HEK293T (cell line): ENCODE data around the gene CEMIP2.

Experiments used
- CTCF ChIA-PET: fragments of 350-600 bp; formaldehyde crosslinking; extraction: SDS; loops from one replicate; lab custom pipeline; 2021; ENCODE audit warnings: antibody characterized with exemption, inconsistent platforms; lab: Yijun Ruan, JAX
- POLR2A ChIA-PET: fragments of 350-600 bp; formaldehyde crosslinking; extraction: SDS; loops from one replicate; lab custom pipeline; 2020; ENCODE audit warnings: antibody characterized with exemption, inconsistent platforms; lab: Yijun Ruan, JAX
- DNase-seq: peaks from one replicate; pipeline ENCODE4 v3.0.0; 2012; ENCODE audit warnings: mixed read lengths; ENCODE audit errors: extremely low spot score
- ARNT ChIP-seq: fragments of 450-650 bp; IDR thresholded peaks from 2 replicates; pipeline ENCODE4 v1.6.1; 2017; ENCODE audit warnings: mild to moderate bottlenecking
- BHLHE40 ChIP-seq: fragments of 450-650 bp; IDR thresholded peaks from 2 replicates; pipeline ENCODE4 v1.6.1; 2016; ENCODE audit warnings: mild to moderate bottlenecking, moderate library complexity, borderline replicate concordance
- CTBP1 ChIP-seq: fragments of 450-650 bp; IDR thresholded peaks from 2 replicates; pipeline ENCODE4 v1.6.1; 2016; ENCODE audit warnings: borderline replicate concordance
- ELF4 ChIP-seq: fragments of 450-650 bp; IDR thresholded peaks from 2 replicates; pipeline ENCODE4 v1.6.1; 2017; ENCODE audit warnings: antibody characterized with exemption
- FOXA1 ChIP-seq: fragments of 450-650 bp; IDR thresholded peaks from 2 replicates; pipeline ENCODE4 v1.6.1; 2016; ENCODE audit warnings: mild to moderate bottlenecking
- FOXK2 ChIP-seq: fragments of 450-650 bp; IDR thresholded peaks from 2 replicates; pipeline ENCODE4 v1.6.1; 2016; ENCODE audit warnings: mild to moderate bottlenecking
- FOXM1 ChIP-seq: fragments of 450-650 bp; IDR thresholded peaks from 2 replicates; pipeline ENCODE4 v1.6.1; 2017; ENCODE audit warnings: mild to moderate bottlenecking, borderline replicate concordance
- HDGF ChIP-seq: fragments of 450-650 bp; IDR thresholded peaks from 2 replicates; pipeline ENCODE4 v1.6.1; 2017; ENCODE audit warnings: antibody characterized with exemption, borderline replicate concordance
- L3MBTL2 ChIP-seq: fragments of 450-650 bp; conservative IDR thresholded peaks from 2 replicates; pipeline ENCODE4 v1.6.1; 2016; ENCODE audit warnings: mild to moderate bottlenecking
- LEF1 ChIP-seq: fragments of 450-650 bp; IDR thresholded peaks from 2 replicates; pipeline ENCODE4 v1.6.1; 2017; ENCODE audit warnings: mild to moderate bottlenecking, borderline replicate concordance
- NFRKB ChIP-seq: fragments of 450-650 bp; IDR thresholded peaks from 2 replicates; pipeline ENCODE4 v1.6.1; 2016; ENCODE audit warnings: mild to moderate bottlenecking, moderate library complexity
- SP1 ChIP-seq: fragments of 450-650 bp; IDR thresholded peaks from 2 replicates; pipeline ENCODE4 v1.6.1; 2017
- SUZ12 ChIP-seq: fragments of 450-650 bp; IDR thresholded peaks from 2 replicates; pipeline ENCODE4 v1.6.1; 2016; ENCODE audit warnings: mild to moderate bottlenecking
- TARDBP ChIP-seq: fragments of 450-650 bp; IDR thresholded peaks from 2 replicates; pipeline ENCODE4 v1.6.1; 2016
- ZNF384 ChIP-seq: fragments of 450-650 bp; IDR thresholded peaks from 2 replicates; pipeline ENCODE4 v1.6.1; 2016
- TF ChIP-seq, protein P1 (sequence below): fragments of 450-650 bp; IDR thresholded peaks from 2 replicates; pipeline ENCODE4 v1.6.1; 2016

Gene CEMIP2

DNA sequence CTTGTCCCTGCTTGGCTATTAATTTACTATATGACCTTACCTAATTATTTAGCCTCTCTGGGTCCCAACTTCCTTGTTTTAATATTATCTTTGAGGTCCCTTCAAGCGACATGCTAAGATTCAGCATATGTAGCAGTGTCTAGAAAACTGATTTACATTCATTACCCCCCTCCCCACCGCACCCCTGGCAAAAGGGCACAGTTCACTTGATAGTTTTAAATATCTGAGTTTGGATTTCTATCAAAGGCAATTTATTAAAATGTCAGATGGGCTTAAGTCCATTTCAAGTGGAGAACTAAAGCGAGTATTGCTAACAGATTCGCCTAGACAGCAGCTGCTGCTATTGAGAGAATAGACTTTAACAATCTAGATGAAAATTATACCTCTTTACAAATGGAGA, 3.9 kb downstream of the CEMIP2 start:
- DNase-seq, result no peak
- ChIA-PET CTCF (interaction anchor here (0.6 kb wide), 1 partner anchor 213 kb away, joined by 3 read pairs; no protein-coding TSS in a partner anchor), POLR2A (no interaction called here)

DNA sequence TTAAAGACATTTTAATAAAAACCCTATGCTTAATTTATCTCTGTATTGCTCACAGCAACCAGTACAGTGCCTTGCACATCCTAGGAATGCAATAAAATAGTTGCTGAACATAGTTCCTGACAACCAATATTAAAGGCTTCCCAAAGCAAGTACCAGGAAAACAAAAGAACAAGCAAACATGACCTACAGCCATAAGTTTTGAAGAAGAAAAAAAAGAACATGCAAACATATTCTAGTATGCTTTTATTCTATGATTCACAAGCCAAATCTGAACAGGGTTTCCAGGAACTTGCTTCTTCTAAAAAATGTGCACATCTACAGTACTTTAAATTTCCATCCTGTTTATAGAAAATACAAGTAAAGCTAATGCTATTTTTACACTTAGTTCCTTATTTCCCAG, 4.5 kb downstream of the CEMIP2 start:
- POLR2A ChIA-PET, result no interaction called here

More for the DNA sequence above, 3.9 kb downstream of the CEMIP2 start:
- TF ChIP-seq BHLHE40, result no peak
- TF ChIP-seq LEF1, result no peak
- TF ChIP-seq SP1, result no peak
- no peak for TF ChIP-seq ARNT
- no peak for TF ChIP-seq FOXA1
- TF ChIP-seq, protein P1, sequence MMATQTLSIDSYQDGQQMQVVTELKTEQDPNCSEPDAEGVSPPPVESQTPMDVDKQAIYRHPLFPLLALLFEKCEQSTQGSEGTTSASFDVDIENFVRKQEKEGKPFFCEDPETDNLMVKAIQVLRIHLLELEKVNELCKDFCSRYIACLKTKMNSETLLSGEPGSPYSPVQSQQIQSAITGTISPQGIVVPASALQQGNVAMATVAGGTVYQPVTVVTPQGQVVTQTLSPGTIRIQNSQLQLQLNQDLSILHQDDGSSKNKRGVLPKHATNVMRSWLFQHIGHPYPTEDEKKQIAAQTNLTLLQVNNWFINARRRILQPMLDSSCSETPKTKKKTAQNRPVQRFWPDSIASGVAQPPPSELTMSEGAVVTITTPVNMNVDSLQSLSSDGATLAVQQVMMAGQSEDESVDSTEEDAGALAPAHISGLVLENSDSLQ, result no peak
- no peak for TF ChIP-seq L3MBTL2
- no peak for TF ChIP-seq ZNF384
- no peak for TF ChIP-seq FOXM1
- no peak for TF ChIP-seq NFRKB
- TF ChIP-seq SUZ12, result no peak
- no peak for TF ChIP-seq TARDBP
- no peak for TF ChIP-seq FOXK2

DNA sequence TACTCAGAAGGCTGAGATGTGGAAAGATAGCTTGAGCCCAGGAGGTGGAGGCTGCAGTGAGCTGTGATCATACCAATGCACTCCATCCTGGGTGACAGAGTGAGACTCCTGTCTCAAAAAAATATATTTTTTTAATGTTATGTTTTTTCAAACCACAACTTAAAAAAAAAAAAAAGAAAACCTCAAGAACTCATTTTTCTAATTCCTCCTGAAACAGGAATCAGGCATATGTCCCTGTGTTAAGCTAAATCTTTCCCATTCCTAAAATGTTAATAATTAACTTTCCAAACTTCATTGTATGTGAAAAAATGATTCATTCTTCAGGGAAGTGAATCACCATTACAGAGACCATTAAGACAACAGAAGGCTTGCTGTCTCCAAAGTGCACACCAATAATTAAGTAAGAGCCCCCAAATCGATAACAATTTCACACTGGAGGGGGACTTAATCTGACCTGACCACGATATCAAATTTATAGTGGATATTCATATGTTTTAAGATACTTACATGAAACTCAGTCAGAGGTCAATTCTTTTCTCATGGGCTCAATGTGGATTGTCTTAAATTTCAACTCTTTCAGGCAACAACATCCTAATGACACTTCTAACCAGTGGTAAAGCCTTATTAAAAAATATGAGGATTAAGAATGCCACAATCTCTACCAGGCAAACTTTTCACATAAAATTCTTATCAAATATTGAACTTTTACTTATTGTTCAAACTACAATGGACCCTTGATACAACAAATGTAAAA, 5.2 kb downstream of the CEMIP2 start:
- POLR2A ChIA-PET, result no interaction called here
- CTCF ChIA-PET, result no interaction called here
- no peak for TF ChIP-seq HDGF
- no peak for TF ChIP-seq NFRKB
- TF ChIP-seq FOXA1, result no peak
- TF ChIP-seq SP1, result no peak
- TF ChIP-seq TARDBP, result no peak
- TF ChIP-seq FOXK2, result no peak
- TF ChIP-seq CTBP1, result no peak
- TF ChIP-seq LEF1, result no peak
- TF ChIP-seq, protein P1, result no peak
- DNase-seq, result no peak

More for the DNA sequence above, 4.5 kb downstream of the CEMIP2 start:
- CTCF ChIA-PET, result no interaction called here
- TF ChIP-seq FOXK2, result no peak
- no peak for TF ChIP-seq TARDBP
- no peak for TF ChIP-seq SP1
- no peak for TF ChIP-seq L3MBTL2
- TF ChIP-seq FOXM1, result no peak
- no peak for TF ChIP-seq FOXA1
- TF ChIP-seq ZNF384, result no peak
- no peak for TF ChIP-seq ARNT
- no peak for TF ChIP-seq BHLHE40
- TF ChIP-seq SUZ12, result no peak
- TF ChIP-seq NFRKB, result no peak
- TF ChIP-seq, protein P1, result no peak
- TF ChIP-seq HDGF, result no peak
- no peak for TF ChIP-seq CTBP1
- no peak for TF ChIP-seq ELF4
- TF ChIP-seq LEF1, result no peak
- DNase-seq, result no peak

DNA sequence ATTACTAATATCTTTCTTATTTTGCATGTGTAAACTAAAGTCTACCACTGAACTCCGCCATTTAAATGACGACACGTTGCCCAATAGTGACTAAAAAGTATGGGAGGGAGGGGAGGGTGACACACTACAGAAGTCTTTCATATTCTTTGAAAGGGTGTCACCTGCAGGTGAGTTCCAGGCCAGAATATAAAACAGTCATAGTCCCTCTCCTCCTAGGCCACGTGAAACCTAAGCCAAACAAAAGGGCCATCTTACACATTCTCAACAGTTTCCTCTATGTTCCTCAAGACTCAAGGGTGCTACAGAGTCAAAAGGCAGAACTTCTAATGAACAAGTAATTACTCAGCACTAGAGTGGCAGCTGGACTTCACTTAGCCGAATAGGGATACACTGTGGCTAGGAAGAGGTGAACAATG, 6.4 kb downstream of the CEMIP2 start:
- ChIA-PET CTCF (no interaction called here), POLR2A (no interaction called here)
- DNase-seq, result no peak
- TF ChIP-seq NFRKB (no peak), FOXA1 (no peak), BHLHE40 (no peak), FOXM1 (no peak), SP1 (no peak), L3MBTL2 (no peak), ZNF384 (no peak), FOXK2 (no peak)
- TF ChIP-seq, protein P1, result no peak

DNA sequence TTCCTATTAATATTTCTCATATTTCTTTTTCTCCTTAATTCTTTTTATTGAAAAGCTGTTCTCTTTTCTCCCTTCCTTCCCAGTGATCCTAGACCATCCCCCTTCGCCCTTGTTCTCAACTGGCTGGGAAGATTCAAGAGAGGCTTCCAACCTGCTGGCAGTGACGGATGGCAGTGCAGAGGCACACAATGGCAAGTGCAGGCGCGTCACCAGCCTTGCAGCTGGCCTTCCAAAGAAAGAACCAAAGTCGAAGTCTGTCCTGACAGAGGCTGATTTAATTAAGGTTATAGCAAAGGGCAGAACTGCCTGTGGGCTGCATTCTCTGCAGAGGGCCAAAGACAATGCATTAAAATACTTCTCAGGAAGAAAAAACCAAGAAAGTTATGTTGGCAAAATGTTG, 7.4 kb downstream of the CEMIP2 start:
- CTCF ChIA-PET, result no interaction called here
- TF ChIP-seq, protein P1, result peak; percentile 73
- TF ChIP-seq FOXM1, result no peak
- POLR2A ChIA-PET, result no interaction called here
- DNase-seq, result no peak
